ENCODE data around the gene PTOV1.

PTOV1 gene

GRCh38 chr19:49873834-49874233, 22.9 kb downstream of the PTOV1 start:
- Histone ChIP-seq H3K4me3 (ENCODE audit: low read length) (no peak overlapping the region), H4K20me1 (ENCODE audit: insufficient read depth, low read length) (no peaks in the 10 kb centered on the region; the same call in 1 of the 2 replicates), H3K9ac (ENCODE audit: low read length) (no peak overlapping the region), H3K4me1 (ENCODE audit: low read length) (peaks cover 16% of the 10 kb centered on the region), H3K4me2 (ENCODE audit: low read length) (no peak overlapping the region), H3K9me3 (ENCODE audit: insufficient read depth, low read length) (no peaks in the 10 kb centered on the region), H3K27ac (ENCODE audit: low read length) (no peak overlapping the region), H3K36me3 (replicated peaks; ENCODE audit: low read depth, low read length) (peaks cover 5% of the 10 kb centered on the region), H3K79me2 (ENCODE audit: low read length) (peaks cover 31% of the 10 kb centered on the region), H3K27me3 (ENCODE audit: low read depth, low read length) (no peaks in the 10 kb centered on the region), H2AFZ (ENCODE audit: low read depth, low read length) (no peak overlapping the region)
- no peak for TF ChIP-seq EZH2phosphoT487 (IDR thresholded peaks at IDR 0.05; ENCODE audit: low read depth)

- Histone ChIP-seq H3K4me2 (ENCODE audit: low read length) (peak overlapping the region; percentile 88; the same call in 1 of the 2 replicates), H3K4me1 (ENCODE audit: low read length) (peaks cover 20% of the 10 kb centered on the region), H3K9me3 (ENCODE audit: insufficient read depth, low read length) (no peaks in the 10 kb centered on the region), H3K9ac (ENCODE audit: low read length) (no peak overlapping the region), H3K27me3 (ENCODE audit: low read depth, low read length) (no peaks in the 10 kb centered on the region), H3K4me3 (ENCODE audit: low read length) (no peak overlapping the region), H2AFZ (ENCODE audit: low read depth, low read length) (no peak overlapping the region), H3K36me3 (replicated peaks; ENCODE audit: low read depth, low read length) (peaks cover 8% of the 10 kb centered on the region), H3K79me2 (ENCODE audit: low read length) (peaks cover 33% of the 10 kb centered on the region), H3K27ac (ENCODE audit: low read length) (no peak overlapping the region), H4K20me1 (ENCODE audit: insufficient read depth, low read length) (no peaks in the 10 kb centered on the region; the same call in 1 of the 2 replicates)
- TF ChIP-seq EZH2phosphoT487 (IDR thresholded peaks at IDR 0.05; ENCODE audit: low read depth) (no peak), CTCF (IDR thresholded peaks at IDR 0.05; ENCODE audit: low read depth, low read length) (no peak)
Measured at GRCh38 chr19:49874503-49875157, 23.7 kb downstream of the PTOV1 start.

GRCh38 chr19:49875177-49875576, 24.2 kb downstream of the PTOV1 start:
- peak overlapping the region; percentile 88 for H3K4me2 ChIP-seq (ENCODE audit: low read length)
- H3K27ac ChIP-seq (ENCODE audit: low read length) = 0 out of 2 replicates have a peak overlapping the region, but pooled peaks have one; percentile 85
- no peaks in the 10 kb centered on the region; the same call in 1 of the 2 replicates for H4K20me1 ChIP-seq (ENCODE audit: insufficient read depth, low read length)
- no peak for TF ChIP-seq CTCF (IDR thresholded peaks at IDR 0.05; ENCODE audit: low read depth, low read length)
- peaks cover 10% of the 10 kb centered on the region for H3K36me3 ChIP-seq (replicated peaks; ENCODE audit: low read depth, low read length)
- H3K9me3 ChIP-seq (ENCODE audit: insufficient read depth, low read length) = no peaks in the 10 kb centered on the region
- H3K4me3 ChIP-seq (ENCODE audit: low read length) = peak overlapping the region; percentile 88
- peaks cover 20% of the 10 kb centered on the region for H3K4me1 ChIP-seq (ENCODE audit: low read length)
- no peak overlapping the region for H2AFZ ChIP-seq (ENCODE audit: low read depth, low read length)
- no peaks in the 10 kb centered on the region for H3K27me3 ChIP-seq (ENCODE audit: low read depth, low read length)
- peak overlapping the region; percentile 95; the same call in 1 of the 2 replicates for H3K9ac ChIP-seq (ENCODE audit: low read length)
- H3K79me2 ChIP-seq (ENCODE audit: low read length) = peaks cover 33% of the 10 kb centered on the region

- H3K27ac ChIP-seq (ENCODE audit: low read length) = peak overlapping the region; percentile 85
- peak overlapping the region; percentile 88 for H3K4me3 ChIP-seq (ENCODE audit: low read length)
Measured at GRCh38 chr19:49875857-49876421, 25.0 kb downstream of the PTOV1 start.

More at GRCh38 chr19:49875857-49876421, 25.0 kb downstream of the PTOV1 start:
- H2AFZ ChIP-seq (ENCODE audit: low read depth, low read length) = peak overlapping the region; percentile 58; the same call in 1 of the 2 replicates
- H3K4me2 ChIP-seq (ENCODE audit: low read length) = peak overlapping the region; percentile 88
- H3K9me3 ChIP-seq (ENCODE audit: insufficient read depth, low read length) = no peaks in the 10 kb centered on the region
- H3K4me1 ChIP-seq (ENCODE audit: low read length) = peaks cover 20% of the 10 kb centered on the region
- H3K36me3 ChIP-seq (replicated peaks; ENCODE audit: low read depth, low read length) = peaks cover 18% of the 10 kb centered on the region
- no peaks in the 10 kb centered on the region; the same call in 1 of the 2 replicates for H4K20me1 ChIP-seq (ENCODE audit: insufficient read depth, low read length)
- H3K27me3 ChIP-seq (ENCODE audit: low read depth, low read length) = no peaks in the 10 kb centered on the region
- H3K9ac ChIP-seq (ENCODE audit: low read length) = peak overlapping the region; percentile 95
- TF ChIP-seq CTCF (IDR thresholded peaks at IDR 0.05; ENCODE audit: low read depth, low read length) (no peak), EZH2phosphoT487 (IDR thresholded peaks at IDR 0.05; ENCODE audit: low read depth) (no peak)
- peaks cover 33% of the 10 kb centered on the region for H3K79me2 ChIP-seq (ENCODE audit: low read length)

Data from OCI-LY3 (cell line).